ENCODE results near the gene ARID3A.
A peak's percentile ranks its signal among the peaks of the same experiment; 100 is the strongest.

The ARID3A gene

GRCh38 chr19:990119-990571, 64.3 kb downstream of the ARID3A start:
- DNase-seq: no peak

DNA sequence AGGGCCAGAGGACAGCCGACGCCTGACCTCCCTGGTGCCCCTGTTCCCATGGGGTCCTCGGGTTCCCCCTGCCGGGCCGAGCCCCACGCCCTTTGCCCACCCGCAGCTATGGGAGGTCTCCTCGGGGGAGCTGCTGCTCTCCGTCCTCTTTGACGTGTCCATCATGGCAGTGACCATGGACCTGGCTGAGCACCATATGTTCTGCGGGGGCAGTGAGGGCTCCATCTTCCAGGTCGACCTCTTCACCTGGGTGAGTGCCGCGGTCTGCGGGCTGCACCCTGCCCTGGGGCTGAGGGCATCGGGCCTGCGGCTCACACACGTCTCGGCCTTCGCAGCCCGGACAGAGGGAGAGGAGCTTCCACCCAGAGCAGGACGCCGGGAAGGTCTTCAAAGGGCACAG, 64.9 kb downstream of the ARID3A start:
- DNase-seq: no peak

DNA sequence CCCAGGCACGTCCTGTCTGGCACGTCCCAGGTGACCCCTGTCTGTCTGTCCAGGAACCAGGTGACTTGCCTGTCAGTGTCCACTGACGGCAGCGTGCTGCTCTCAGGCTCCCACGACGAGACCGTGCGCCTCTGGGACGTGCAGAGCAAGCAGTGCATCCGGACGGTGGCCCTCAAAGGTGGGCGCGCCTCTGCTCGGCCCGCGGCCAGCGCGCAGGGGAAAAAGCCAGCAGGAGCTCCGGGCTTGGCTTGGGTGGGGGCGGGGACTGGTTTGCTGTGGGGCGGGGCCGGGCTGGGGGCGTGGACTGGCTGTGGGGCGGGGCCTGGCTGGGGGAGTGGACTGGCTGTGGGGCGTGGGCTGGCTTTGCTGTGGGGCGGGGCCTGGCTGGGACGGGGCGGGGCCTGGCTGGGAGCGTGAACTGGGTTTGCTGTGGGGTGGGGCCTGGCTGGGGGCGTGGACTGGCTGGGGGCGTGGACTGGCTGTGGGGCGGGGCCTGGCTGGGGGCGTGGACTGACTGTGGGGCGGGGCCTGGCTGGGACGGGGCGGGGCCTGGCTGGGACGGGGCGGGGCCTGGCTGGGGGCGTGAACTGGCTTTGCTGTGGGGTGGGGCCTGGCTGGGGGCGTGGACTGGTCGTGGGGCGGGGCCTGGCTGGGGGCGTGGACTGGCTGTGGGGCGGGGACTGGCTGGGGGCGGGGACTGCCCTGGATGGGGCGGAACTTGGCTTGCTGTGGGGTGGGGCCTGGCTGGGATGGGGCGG, 65.5 kb downstream of the ARID3A start:
- peak; percentile 39 for DNase-seq

- DNase-seq: no peak
Observed at GRCh38 chr19:991932-992669, 66.3 kb downstream of the ARID3A start.

GRCh38 chr19:992670-993055, 66.8 kb downstream of the ARID3A start:
- no peak for DNase-seq

DNA sequence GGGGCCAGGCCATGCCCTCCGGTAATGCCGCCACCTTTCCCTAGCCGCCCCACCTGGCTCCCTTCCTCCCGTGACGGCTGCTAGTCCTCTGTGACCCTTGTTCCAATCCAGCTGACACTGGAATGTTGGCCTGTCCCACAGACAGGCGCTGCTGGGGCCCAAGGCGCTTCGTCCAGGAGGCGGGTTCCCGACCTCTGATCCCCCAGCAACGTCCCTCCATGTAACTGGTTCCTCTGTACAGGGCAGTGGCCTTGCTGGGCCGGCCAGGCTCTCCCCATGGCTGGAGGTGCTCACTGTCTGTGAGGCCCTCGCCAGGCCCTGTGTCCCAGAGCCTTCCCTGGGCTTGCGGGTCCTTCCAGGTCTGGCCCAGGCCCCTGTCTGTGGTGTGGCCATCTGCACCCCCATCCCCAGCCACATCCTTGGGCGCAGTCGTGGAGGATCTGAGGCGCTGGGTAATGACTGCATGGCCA, 67.6 kb downstream of the ARID3A start:
- no peak for DNase-seq

GRCh38 chr19:993831-994393, 68.1 kb downstream of the ARID3A start:
- DNase-seq: no peak

GRCh38 chr19:994516-994915, 68.7 kb downstream of the ARID3A start:
- no peak for DNase-seq

GRCh38 chr19:995051-995827, 69.4 kb downstream of the ARID3A start:
- no peak for DNase-seq

DNA sequence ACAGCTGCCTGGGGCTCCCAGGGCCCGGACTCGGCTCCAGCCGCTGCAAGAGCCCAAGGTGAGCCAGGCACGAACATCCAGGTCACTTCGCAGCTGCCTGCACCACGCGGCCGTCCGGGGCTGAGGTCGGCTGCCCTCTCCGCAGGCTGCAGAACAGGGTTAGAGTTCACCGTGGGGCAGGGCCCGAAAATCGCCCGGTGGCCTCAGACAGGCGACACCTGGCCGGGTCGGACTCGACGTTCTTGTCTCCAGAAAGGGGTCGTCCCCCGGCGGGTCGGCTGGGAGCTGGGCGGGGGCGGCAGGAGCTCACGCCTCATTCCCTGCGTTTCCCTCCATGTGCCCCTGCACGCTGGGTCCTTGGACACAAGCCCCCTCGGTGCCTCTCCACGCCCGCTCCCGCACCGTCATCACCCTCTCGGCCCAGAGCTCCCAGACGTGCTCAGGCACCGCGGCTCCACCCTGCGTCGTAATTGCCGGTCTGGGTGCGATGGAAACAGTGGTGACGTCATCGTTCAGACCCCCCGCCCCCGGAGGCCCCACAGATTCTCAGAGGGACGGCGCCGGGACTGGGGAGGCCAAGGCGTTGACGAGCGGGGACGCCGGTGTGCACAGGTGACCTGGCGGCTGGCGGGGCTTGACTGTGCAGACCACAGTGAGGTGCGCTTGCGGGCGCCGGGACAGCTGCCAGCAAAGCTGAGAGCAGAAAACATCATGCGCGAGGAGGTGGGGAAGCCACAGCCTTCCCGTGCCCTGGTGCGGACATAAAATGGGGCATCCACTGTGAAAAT, 70.4 kb downstream of the ARID3A start:
- DNase-seq: peak; percentile 88

- no peak for DNase-seq
Observed at GRCh38 chr19:998064-998463, 72.2 kb downstream of the ARID3A start.

- DNase-seq: no peak
Observed at GRCh38 chr19:999379-999719, 73.5 kb downstream of the ARID3A start.

- peak; percentile 65 for DNase-seq
Observed at GRCh38 chr19:1000095-1000494, 74.3 kb downstream of the ARID3A start, which contains the start of gene GRIN3B. GRIN3B (plus strand) TSS chr19:1000419; CDS start chr19:1000438, 19 bp downstream.

DNA sequence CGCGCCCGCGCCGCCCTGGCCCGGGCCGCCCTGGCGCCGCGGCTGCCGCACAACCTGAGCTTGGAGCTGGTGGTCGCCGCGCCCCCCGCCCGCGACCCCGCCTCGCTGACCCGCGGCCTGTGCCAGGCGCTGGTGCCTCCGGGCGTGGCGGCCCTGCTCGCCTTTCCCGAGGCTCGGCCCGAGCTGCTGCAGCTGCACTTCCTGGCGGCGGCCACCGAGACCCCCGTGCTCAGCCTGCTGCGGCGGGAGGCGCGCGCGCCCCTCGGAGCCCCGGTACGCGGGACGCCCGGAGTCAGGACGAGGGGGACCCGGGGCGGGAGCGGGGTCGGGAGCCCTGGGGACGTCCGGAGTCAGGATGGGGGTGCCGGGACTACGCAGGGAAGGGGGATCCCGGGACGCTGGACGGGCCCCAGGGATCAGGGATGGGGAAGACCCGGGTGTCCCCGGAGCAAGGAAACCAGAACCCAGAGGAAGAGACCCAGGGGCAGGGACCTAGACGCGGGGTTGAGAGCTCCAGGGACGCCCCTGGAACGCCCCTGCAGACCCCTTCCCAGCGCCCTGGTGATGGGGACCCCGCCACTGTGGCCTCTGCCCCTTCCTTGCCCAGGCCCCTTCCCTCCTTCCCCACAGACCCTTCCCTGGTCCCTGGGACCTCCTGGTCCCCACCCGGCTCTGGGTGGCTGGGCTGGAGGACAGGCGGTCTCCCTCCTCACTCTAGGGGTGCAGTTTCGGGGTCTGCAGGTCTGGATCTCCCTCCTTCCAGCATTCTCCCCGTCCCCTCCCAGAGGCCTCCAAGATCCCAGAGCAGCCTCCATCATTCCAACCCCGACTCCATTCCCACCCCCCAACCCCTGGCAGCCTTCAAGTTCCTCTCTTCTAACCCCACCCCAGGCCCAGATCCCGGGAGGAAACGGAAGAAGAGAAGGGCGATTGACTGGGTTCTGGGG, 75.0 kb downstream of the ARID3A start:
- no peak for DNase-seq

- DNase-seq: peak; percentile 60
Observed at GRCh38 chr19:1001538-1002166, 75.8 kb downstream of the ARID3A start.

GRCh38 chr19:1002600-1002999, 76.8 kb downstream of the ARID3A start:
- DNase-seq: no peak

DNA sequence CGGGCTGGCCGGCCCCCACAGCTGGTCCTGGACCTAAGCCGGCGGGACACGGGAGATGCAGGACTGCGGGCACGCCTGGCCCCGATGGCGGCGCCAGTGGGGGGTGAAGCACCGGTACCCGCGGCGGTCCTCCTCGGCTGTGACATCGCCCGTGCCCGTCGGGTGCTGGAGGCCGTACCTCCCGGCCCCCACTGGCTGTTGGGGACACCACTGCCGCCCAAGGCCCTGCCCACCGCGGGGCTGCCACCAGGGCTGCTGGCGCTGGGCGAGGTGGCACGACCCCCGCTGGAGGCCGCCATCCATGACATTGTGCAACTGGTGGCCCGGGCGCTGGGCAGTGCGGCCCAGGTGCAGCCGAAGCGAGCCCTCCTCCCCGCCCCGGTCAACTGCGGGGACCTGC, 77.4 kb downstream of the ARID3A start:
- no peak for DNase-seq

DNA sequence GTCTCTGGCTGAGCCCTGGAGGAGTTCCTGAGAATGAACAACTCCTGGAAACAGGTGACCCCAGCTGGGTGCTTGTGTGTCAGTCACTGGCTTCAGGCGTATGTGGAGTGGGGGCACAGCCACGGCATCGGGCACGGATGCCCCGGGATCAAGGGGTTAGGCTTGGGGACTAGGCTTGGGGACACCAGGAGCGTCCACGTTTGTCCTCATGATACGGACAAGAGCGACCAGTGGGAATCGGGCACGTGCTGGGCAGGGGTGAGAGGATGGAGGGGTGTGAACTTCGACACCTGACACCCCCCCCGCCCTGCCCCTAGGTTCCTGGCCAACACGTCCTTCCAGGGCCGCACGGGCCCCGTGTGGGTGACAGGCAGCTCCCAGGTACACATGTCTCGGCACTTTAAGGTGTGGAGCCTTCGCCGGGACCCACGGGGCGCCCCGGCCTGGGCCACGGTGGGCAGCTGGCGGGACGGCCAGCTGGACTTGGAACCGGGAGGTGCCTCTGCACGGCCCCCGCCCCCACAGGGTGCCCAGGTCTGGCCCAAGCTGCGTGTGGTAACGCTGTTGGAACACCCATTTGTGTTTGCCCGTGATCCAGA, 78.5 kb downstream of the ARID3A start:
- DNase-seq: no peak

DNA sequence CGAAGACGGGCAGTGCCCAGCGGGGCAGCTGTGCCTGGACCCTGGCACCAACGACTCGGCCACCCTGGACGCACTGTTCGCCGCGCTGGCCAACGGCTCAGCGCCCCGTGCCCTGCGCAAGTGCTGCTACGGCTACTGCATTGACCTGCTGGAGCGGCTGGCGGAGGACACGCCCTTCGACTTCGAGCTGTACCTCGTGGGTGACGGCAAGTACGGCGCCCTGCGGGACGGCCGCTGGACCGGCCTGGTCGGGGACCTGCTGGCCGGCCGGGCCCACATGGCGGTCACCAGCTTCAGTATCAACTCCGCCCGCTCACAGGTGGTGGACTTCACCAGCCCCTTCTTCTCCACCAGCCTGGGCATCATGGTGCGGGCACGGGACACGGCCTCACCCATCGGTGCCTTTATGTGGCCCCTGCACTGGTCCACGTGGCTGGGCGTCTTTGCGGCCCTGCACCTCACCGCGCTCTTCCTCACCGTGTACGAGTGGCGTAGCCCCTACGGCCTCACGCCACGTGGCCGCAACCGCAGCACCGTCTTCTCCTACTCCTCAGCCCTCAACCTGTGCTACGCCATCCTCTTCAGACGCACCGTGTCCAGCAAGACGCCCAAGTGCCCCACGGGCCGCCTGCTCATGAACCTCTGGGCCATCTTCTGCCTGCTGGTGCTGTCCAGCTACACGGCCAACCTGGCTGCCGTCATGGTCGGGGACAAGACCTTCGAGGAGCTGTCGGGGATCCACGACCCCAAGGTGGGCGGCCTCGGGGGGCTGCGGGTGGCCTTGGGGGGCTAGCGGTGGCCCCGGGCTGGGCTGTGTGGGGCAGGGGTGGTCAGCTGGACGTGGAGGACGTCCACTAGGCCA, 79.2 kb downstream of the ARID3A start:
- DNase-seq: no peak

Data from CD4-positive, alpha-beta T cell treated with Interferon gamma for 1 hour (primary cell).